Loucy (cell line): ENCODE data around the gene MYO1E.

Experiments used
- EZH2phosphoT487 ChIP-seq: fragments of 200-600 bp; IDR thresholded peaks from 2 replicates; pipeline ENCODE4 v1.6.1; 2018; ENCODE audit warnings: antibody characterized with exemption, mild to moderate bottlenecking, moderate library complexity, borderline replicate concordance
- TF ChIP-seq, protein P1 (sequence below): fragments of 200-600 bp; sonication (generic); conservative IDR thresholded peaks from 2 replicates; pipeline ENCODE4 v1.5.1; 2014; ENCODE audit warnings: mild to moderate bottlenecking, antibody characterized with exemption, low read length

DNA sequence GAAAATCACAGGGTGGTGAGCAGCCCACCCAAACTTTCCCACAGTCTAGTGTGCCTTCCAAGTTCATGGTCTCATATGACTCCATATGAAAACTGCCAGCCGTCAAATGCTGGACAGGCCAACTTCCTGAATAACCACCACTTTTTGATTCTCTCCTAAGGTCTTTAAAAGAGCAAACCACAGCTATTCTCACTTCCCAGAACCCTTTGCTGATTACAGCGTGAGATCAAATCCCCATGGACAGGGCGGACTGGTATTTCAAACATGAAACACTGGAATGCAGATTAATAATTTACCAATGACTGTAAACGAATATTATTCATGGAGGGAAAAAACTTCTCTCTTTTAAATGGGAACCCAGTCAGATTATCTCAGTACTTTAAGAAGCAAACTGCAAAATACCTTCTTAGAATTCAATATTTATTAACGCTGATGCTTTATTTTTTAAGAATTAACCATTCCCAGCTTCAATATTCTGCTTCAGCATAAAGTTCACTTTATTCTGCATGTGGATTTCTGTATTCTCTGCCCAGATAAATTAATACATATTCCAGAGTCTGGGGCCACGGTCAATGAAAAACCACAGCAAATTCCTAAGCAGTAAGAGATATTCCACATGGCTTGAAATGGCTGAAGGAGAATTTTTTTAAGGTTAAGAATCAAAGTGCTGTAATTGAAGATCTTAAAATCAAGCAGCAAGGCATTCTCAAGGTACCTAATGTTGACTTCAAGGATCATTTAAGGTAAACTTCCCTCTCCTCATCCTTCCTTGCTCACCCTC lies 42.9 kb downstream of the MYO1E start:
- TF ChIP-seq, protein P1, sequence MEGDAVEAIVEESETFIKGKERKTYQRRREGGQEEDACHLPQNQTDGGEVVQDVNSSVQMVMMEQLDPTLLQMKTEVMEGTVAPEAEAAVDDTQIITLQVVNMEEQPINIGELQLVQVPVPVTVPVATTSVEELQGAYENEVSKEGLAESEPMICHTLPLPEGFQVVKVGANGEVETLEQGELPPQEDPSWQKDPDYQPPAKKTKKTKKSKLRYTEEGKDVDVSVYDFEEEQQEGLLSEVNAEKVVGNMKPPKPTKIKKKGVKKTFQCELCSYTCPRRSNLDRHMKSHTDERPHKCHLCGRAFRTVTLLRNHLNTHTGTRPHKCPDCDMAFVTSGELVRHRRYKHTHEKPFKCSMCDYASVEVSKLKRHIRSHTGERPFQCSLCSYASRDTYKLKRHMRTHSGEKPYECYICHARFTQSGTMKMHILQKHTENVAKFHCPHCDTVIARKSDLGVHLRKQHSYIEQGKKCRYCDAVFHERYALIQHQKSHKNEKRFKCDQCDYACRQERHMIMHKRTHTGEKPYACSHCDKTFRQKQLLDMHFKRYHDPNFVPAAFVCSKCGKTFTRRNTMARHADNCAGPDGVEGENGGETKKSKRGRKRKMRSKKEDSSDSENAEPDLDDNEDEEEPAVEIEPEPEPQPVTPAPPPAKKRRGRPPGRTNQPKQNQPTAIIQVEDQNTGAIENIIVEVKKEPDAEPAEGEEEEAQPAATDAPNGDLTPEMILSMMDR, result no peak
- TF ChIP-seq EZH2phosphoT487, result no peak
